HEK293 (cell line): ENCODE measurements around the gene PDZRN3.
A peak's percentile ranks its signal among the peaks of the same experiment; 100 is the strongest.

Experiments used
- CTCF ChIA-PET: fragments of 350-600 bp; formaldehyde crosslinking; extraction: SDS; loops from one replicate; lab custom pipeline; 2021; ENCODE audit warnings: antibody characterized with exemption; lab: Yijun Ruan, JAX
- POLR2A ChIA-PET: fragments of 300-600 bp; formaldehyde crosslinking; extraction: SDS; loops from one replicate; lab custom pipeline; 2020; ENCODE audit warnings: antibody characterized with exemption, inconsistent platforms; lab: Yijun Ruan, JAX
- H3K27ac ChIP-seq: fragments of 200-500 bp; sonication (Bioruptor generic); 2 replicates; pipeline ENCODE4 v1.5.1; 2014; ENCODE audit warnings: low read depth, low read length, control low read depth, inconsistent platforms; ENCODE audit errors: extremely low read depth
- H3K36me3 ChIP-seq, 2 experiments: fragments of 200-500 bp in 1 of 2; sonication (Bioruptor generic) in 1 of 2; 1 replicate in 1 of 2; 2 replicates in 1 of 2; pipeline ENCODE4 v1.5.1; 2014 to 2017; ENCODE audit warnings: inconsistent platforms in 2 of 2, low read length in 2 of 2; ENCODE audit not compliant: control insufficient read depth in 2 of 2, insufficient read depth in 1 of 2
- H3K4me1 ChIP-seq: fragments of 200-500 bp; sonication (Bioruptor generic); 2 replicates; pipeline ENCODE4 v1.5.1; 2014; ENCODE audit warnings: mild to moderate bottlenecking, low read length, inconsistent platforms; ENCODE audit not compliant: control insufficient read depth, insufficient read depth
- H3K4me3 ChIP-seq: 2 replicates; pipeline ENCODE4 v1.5.1; 2011; ENCODE audit warnings: low read depth, mild to moderate bottlenecking, control low read depth, low read length, moderate library complexity
- H3K9me3 ChIP-seq: fragments of 200-500 bp; sonication (Bioruptor generic); 2 replicates; pipeline ENCODE4 v1.5.1; 2014; ENCODE audit warnings: low read depth, low read length, inconsistent platforms; ENCODE audit not compliant: control insufficient read depth, insufficient read depth
- AEBP2 ChIP-seq: fragments of 450-650 bp; formaldehyde crosslinking; IDR thresholded peaks from 2 replicates; pipeline ENCODE4 v1.5.1; 2016; ENCODE audit warnings: missing biosample characterization, missing genetic modification characterization, borderline replicate concordance
- ATF2 ChIP-seq: fragments of 450-650 bp; formaldehyde crosslinking; IDR thresholded peaks from 2 replicates; pipeline ENCODE4 v1.5.1; 2016; ENCODE audit warnings: missing biosample characterization, missing genetic modification characterization, low read depth
- GFI1B ChIP-seq: fragments of 450-650 bp; formaldehyde crosslinking; IDR thresholded peaks from 2 replicates; pipeline ENCODE4 v1.5.1; 2016; ENCODE audit warnings: missing biosample characterization, missing genetic modification characterization
- IKZF3 ChIP-seq: fragments of 450-650 bp; IDR thresholded peaks from 2 replicates; pipeline ENCODE4 v1.5.0; 2018; ENCODE audit warnings: missing biosample characterization, mild to moderate bottlenecking, missing genetic modification characterization, moderate library complexity
- KLF16 ChIP-seq: fragments of 450-650 bp; formaldehyde crosslinking; IDR thresholded peaks from 2 replicates; pipeline ENCODE4 v1.5.1; 2017; ENCODE audit warnings: missing biosample characterization, missing genetic modification characterization
- MZF1 ChIP-seq: fragments of 450-650 bp; formaldehyde crosslinking; IDR thresholded peaks from 2 replicates; pipeline ENCODE4 v1.5.1; 2017; ENCODE audit warnings: missing biosample characterization, missing genetic modification characterization, borderline replicate concordance
- PBX3 ChIP-seq: sonication (generic); formaldehyde crosslinking; IDR thresholded peaks from 2 replicates; pipeline ENCODE4 v1.8.1; 2022; ENCODE audit warnings: mild to moderate bottlenecking, moderate library complexity, missing genetic modification reagents
- SCRT1 ChIP-seq: fragments of 450-650 bp; formaldehyde crosslinking; IDR thresholded peaks from 2 replicates; pipeline ENCODE4 v1.5.1; 2016; ENCODE audit warnings: missing biosample characterization, missing genetic modification characterization, borderline replicate concordance
- SP2 ChIP-seq: fragments of 450-650 bp; formaldehyde crosslinking; IDR thresholded peaks from 2 replicates; pipeline ENCODE4 v1.5.1; 2016; ENCODE audit warnings: missing biosample characterization, missing genetic modification characterization
- TCF7L2 ChIP-seq: IDR thresholded peaks from 2 replicates; pipeline ENCODE4 v1.6.1; 2011; ENCODE audit warnings: low read depth, mild to moderate bottlenecking, inconsistent platforms, low read length, moderate library complexity, borderline replicate concordance
- ZBTB20 ChIP-seq: fragments of 450-650 bp; formaldehyde crosslinking; IDR thresholded peaks from 2 replicates; pipeline ENCODE4 v1.5.1; 2016; ENCODE audit warnings: missing biosample characterization, missing genetic modification characterization
- ZBTB26 ChIP-seq: fragments of 450-650 bp; formaldehyde crosslinking; optimal IDR thresholded peaks from 2 replicates; pipeline ENCODE3; 2016; ENCODE audit warnings: missing biosample characterization, mild to moderate bottlenecking, missing genetic modification characterization
- ZBTB8A ChIP-seq: fragments of 450-650 bp; formaldehyde crosslinking; IDR thresholded peaks from 2 replicates; pipeline ENCODE4 v1.5.1; 2016; ENCODE audit warnings: missing biosample characterization, missing genetic modification characterization
- ZEB2 ChIP-seq: fragments of 450-650 bp; formaldehyde crosslinking; IDR thresholded peaks from 2 replicates; pipeline ENCODE4 v1.5.1; 2016; ENCODE audit warnings: missing biosample characterization, missing genetic modification characterization
- ZFHX2 ChIP-seq: fragments of 450-650 bp; formaldehyde crosslinking; conservative IDR thresholded peaks from 2 replicates; pipeline ENCODE4 v1.5.1; 2016; ENCODE audit warnings: missing biosample characterization, missing genetic modification characterization
- ZNF114 ChIP-seq: fragments of 450-650 bp; formaldehyde crosslinking; IDR thresholded peaks from 2 replicates; pipeline ENCODE4 v1.5.0; 2017; ENCODE audit warnings: missing biosample characterization, missing genetic modification characterization
- ZNF169 ChIP-seq: fragments of 450-650 bp; formaldehyde crosslinking; IDR thresholded peaks from 2 replicates; pipeline ENCODE4 v1.5.1; 2016; ENCODE audit warnings: missing biosample characterization, missing genetic modification characterization
- ZNF174 ChIP-seq: fragments of 450-650 bp; formaldehyde crosslinking; IDR thresholded peaks from 2 replicates; pipeline ENCODE4 v1.5.0; 2017; ENCODE audit warnings: missing biosample characterization, mild to moderate bottlenecking, missing genetic modification characterization
- ZNF214 ChIP-seq: fragments of 450-650 bp; formaldehyde crosslinking; IDR thresholded peaks from 2 replicates; pipeline ENCODE4 v1.5.1; 2017; ENCODE audit warnings: missing biosample characterization, mild to moderate bottlenecking, missing genetic modification characterization, borderline replicate concordance
- ZNF335 ChIP-seq: fragments of 450-650 bp; formaldehyde crosslinking; conservative IDR thresholded peaks from 2 replicates; pipeline ENCODE4 v1.5.1; 2016; ENCODE audit warnings: missing biosample characterization, missing genetic modification characterization
- ZNF394 ChIP-seq: fragments of 450-650 bp; formaldehyde crosslinking; IDR thresholded peaks from 2 replicates; pipeline ENCODE4 v1.5.1; 2016; ENCODE audit warnings: missing biosample characterization, missing genetic modification characterization, mild to moderate bottlenecking, moderate library complexity, borderline replicate concordance
- ZNF449 ChIP-seq: fragments of 450-650 bp; formaldehyde crosslinking; IDR thresholded peaks from 2 replicates; pipeline ENCODE4 v1.5.1; 2017; ENCODE audit warnings: missing biosample characterization, mild to moderate bottlenecking, missing genetic modification characterization, moderate library complexity
- ZNF501 ChIP-seq: fragments of 450-650 bp; formaldehyde crosslinking; IDR thresholded peaks from 2 replicates; pipeline ENCODE4 v1.5.1; 2016; ENCODE audit warnings: missing biosample characterization, missing genetic modification characterization
- ZNF513 ChIP-seq: fragments of 450-650 bp; IDR thresholded peaks from 2 replicates; pipeline ENCODE4 v1.5.1; 2018; ENCODE audit warnings: missing biosample characterization, missing genetic modification characterization
- ZNF521 ChIP-seq: fragments of 450-650 bp; formaldehyde crosslinking; IDR thresholded peaks from 2 replicates; pipeline ENCODE4 v1.5.1; 2017; ENCODE audit warnings: missing biosample characterization, mild to moderate bottlenecking, missing genetic modification characterization
- ZNF560 ChIP-seq: fragments of 450-650 bp; formaldehyde crosslinking; IDR thresholded peaks from 2 replicates; pipeline ENCODE4 v1.5.1; 2017; ENCODE audit warnings: missing biosample characterization, missing genetic modification characterization, borderline replicate concordance
- ZNF561 ChIP-seq: fragments of 450-650 bp; IDR thresholded peaks from 2 replicates; pipeline ENCODE4 v1.5.1; 2018; ENCODE audit warnings: missing biosample characterization, missing genetic modification characterization, borderline replicate concordance
- ZNF600 ChIP-seq: fragments of 450-650 bp; formaldehyde crosslinking; IDR thresholded peaks from 2 replicates; pipeline ENCODE4 v1.5.1; 2016; ENCODE audit warnings: missing biosample characterization, missing genetic modification characterization
- ZNF610 ChIP-seq: fragments of 450-650 bp; formaldehyde crosslinking; IDR thresholded peaks from 2 replicates; pipeline ENCODE4 v1.5.1; 2016; ENCODE audit warnings: missing biosample characterization, missing genetic modification characterization, borderline replicate concordance

Gene PDZRN3

GRCh38 chr3:73624821-73625665, at the start of gene PDZRN3:
TSS of gene PDZRN3 (minus strand) at chr3:73624941.
- no peaks in the 10 kb centered on the region; the same call in 1 of the 2 replicates for H3K4me1 ChIP-seq
- peak within 1 kb of the TSS; percentile 39; the same call in 1 of the 2 replicates for H3K27ac ChIP-seq
- H3K36me3 ChIP-seq: no peaks in the 10 kb centered on the region
- CTCF ChIA-PET: interaction anchor here (0.6 to 0.7 kb wide), 2 partner anchors 24 to 89 kb away, joined by 3 read pairs; no protein-coding TSS in a partner anchor
- POLR2A ChIA-PET: no interaction called here
- H3K9me3 ChIP-seq: no peaks in the 10 kb centered on the region
- H3K4me3 ChIP-seq: peak within 1 kb of the TSS; percentile 59
- TF ChIP-seq ZNF600 (tag by site-specific recombination): 0 out of 2 replicates have a peak, but pooled peaks have one; percentile 13
- no peak for TF ChIP-seq KLF16
- TF ChIP-seq ZNF394 (tag by site-specific recombination): no peak
- no peak for TF ChIP-seq ZNF501 (tag by site-specific recombination)
- peak; percentile 53; the same call in 1 of the 2 replicates for TF ChIP-seq IKZF3 (tag by site-specific recombination)
- no peak for TF ChIP-seq ZNF214 (tag by site-specific recombination)
- TF ChIP-seq ZBTB26: no peak
- TF ChIP-seq MZF1 (tag by site-specific recombination): no peak
- no peak for TF ChIP-seq GFI1B (tag by site-specific recombination)
- no peak for TF ChIP-seq ZNF521 (tag by site-specific recombination)
- no peak for TF ChIP-seq ZBTB8A (tag by site-specific recombination)
- 0 out of 2 replicates have a peak, but pooled peaks have one; percentile 26 for TF ChIP-seq ZFHX2 (tag by site-specific recombination)
- no peak for TF ChIP-seq ZEB2 (tag by site-specific recombination)
- no peak for TF ChIP-seq ZNF560 (tag by site-specific recombination)
- no peak for TF ChIP-seq PBX3 (CRISPR knock-in tag)
- TF ChIP-seq ZBTB20 (tag by site-specific recombination): 0 out of 2 replicates have a peak, but pooled peaks have one; percentile 30
- no peak for TF ChIP-seq SCRT1 (tag by site-specific recombination)
- TF ChIP-seq TCF7L2: no peak
- TF ChIP-seq ZNF335 (tag by site-specific recombination): 0 out of 2 replicates have a peak, but pooled peaks have one; percentile 38
- no peak for TF ChIP-seq ATF2
- no peak for TF ChIP-seq SP2 (tag by site-specific recombination)
- no peak for TF ChIP-seq AEBP2 (tag by site-specific recombination)
- TF ChIP-seq ZNF449: no peak
- no peak for TF ChIP-seq ZNF114 (tag by site-specific recombination)
- TF ChIP-seq ZNF513: no peak
- TF ChIP-seq ZNF174 (tag by site-specific recombination): no peak
- TF ChIP-seq ZNF561 (tag by site-specific recombination): peak; percentile 19; the same call in 1 of the 2 replicates
- TF ChIP-seq ZNF610 (tag by site-specific recombination): no peak
- no peak for TF ChIP-seq ZNF169
